HCT116 (cell line): Measurements from ENCODE around the gene SPSB4. TPM values are rescaled to one million over a fixed set of nuclear protein-coding genes. Genes with fewer than 3 reads are reported as not detected.

Source experiments
- ATAC-seq: fragments of 200-7000 bp; cut with Tn5 transposase; 2 replicates; pipeline ENCODE4 v1.9.1; 2020; ENCODE audit warnings: mild to moderate bottlenecking, moderate library complexity
- BruUV-seq: library from RNA; stranded (reverse); fragments of 400-500 nt; replicated peaks from 2 replicates; lab custom pipeline; 2021; lab: Mats Ljungman, UMichigan
- CTCF ChIA-PET: fragments of 300-600 bp; sonication (Branson Sonifier 250); formaldehyde crosslinking; loops from one replicate; lab custom pipeline; 2021; ENCODE audit warnings: antibody characterized with exemption; lab: Charles Lee
- POLR2A ChIA-PET: fragments of 300-600, 350-600 bp; sonication (Branson Sonifier 250); formaldehyde crosslinking; loops from one replicate; lab custom pipeline; 2021; ENCODE audit warnings: antibody characterized with exemption; lab: Charles Lee
- RAD21 ChIA-PET, 2 experiments: fragments of 300-600 bp; sonication (Branson Sonifier 250); formaldehyde crosslinking; loops; one replicate each; lab custom pipeline; 2023; ENCODE audit warnings: low total read pairs in 2 of 2; ENCODE audit not compliant: uncharacterized antibody in 2 of 2, unreplicated experiment in 2 of 2, low non-redundant PET in 1 of 2; lab: Charles Lee
- DNase-seq: peaks from one replicate; pipeline ENCODE4 v3.0.0-alpha.2; 2010; ENCODE audit warnings: low read depth, low spot score
- H2AFZ ChIP-seq: fragments of 200-600 bp; shearing (Covaris generic), sonication (generic); 2 replicates; pipeline ENCODE4 v1.6.1; 2017; ENCODE audit warnings: low read depth, mixed run types, mixed read lengths, antibody characterized with exemption, low read length; ENCODE audit not compliant: poor library complexity, severe bottlenecking
- H3K27ac ChIP-seq: 2 replicates; pipeline ENCODE4 v1.5.1; 2012; ENCODE audit warnings: low read depth, low read length
- H3K27me3 ChIP-seq: fragments of 200-600 bp; sonication (generic); 2 replicates; pipeline ENCODE4 v1.6.1; 2016; ENCODE audit warnings: mixed run types, low read length, mixed read lengths; ENCODE audit not compliant: insufficient read depth
- H3K36me3 ChIP-seq, 2 experiments: fragments of 200-500 bp in 1 of 2; fragments of 200-600 bp in 1 of 2; sonication (Bioruptor generic) in 1 of 2; sonication (generic) in 1 of 2; 2 replicates each; pipeline versions ENCODE4 v1.5.1 to v1.6.1; 2014 to 2016; ENCODE audit warnings: low read length in 2 of 2, inconsistent platforms in 1 of 2, mixed read lengths in 1 of 2, mixed run types in 1 of 2; ENCODE audit not compliant: insufficient read depth in 2 of 2, control insufficient read depth in 1 of 2
- H3K4me1 ChIP-seq, 2 experiments: fragments of 200-600 bp in 1 of 2; sonication (generic) in 1 of 2; 2 replicates each; pipeline versions ENCODE4 v1.5.1 to v1.6.1; 2012 to 2017; ENCODE audit warnings: low read length in 2 of 2, inconsistent platforms in 1 of 2, mild to moderate bottlenecking in 1 of 2, mixed read lengths in 1 of 2, mixed run types in 1 of 2, moderate library complexity in 1 of 2; ENCODE audit not compliant: insufficient read depth in 2 of 2, control insufficient read depth in 1 of 2
- H3K4me2 ChIP-seq: fragments of 200-600 bp; sonication (generic); 2 replicates; pipeline ENCODE4 v1.6.1; 2017; ENCODE audit warnings: mixed run types, low read length, mixed read lengths
- H3K4me3 ChIP-seq, 2 experiments: fragments of 200-600 bp in 1 of 2; sonication (generic) in 1 of 2; replicated peaks in 1 of 2; 2 replicates each; pipeline ENCODE4 v1.5.1; 2011 to 2016; ENCODE audit warnings: low read length in 2 of 2, control low read depth in 1 of 2, low read depth in 1 of 2, mild to moderate bottlenecking in 1 of 2, mixed read lengths in 1 of 2, mixed run types in 1 of 2
- H3K79me2 ChIP-seq: fragments of 200-600 bp; sonication (generic); 2 replicates; pipeline ENCODE4 v1.6.1; 2017; ENCODE audit warnings: mild to moderate bottlenecking, mixed run types, low read length, moderate library complexity, mixed read lengths; ENCODE audit not compliant: insufficient read depth
- H3K9ac ChIP-seq: fragments of 200-600 bp; sonication (generic); 2 replicates; pipeline ENCODE4 v1.6.1; 2016; ENCODE audit warnings: low read length, mixed read lengths
- H3K9me2 ChIP-seq: fragments of 200-600 bp; sonication (generic), shearing (Covaris generic); 2 replicates; pipeline ENCODE4 v1.6.1; 2017; ENCODE audit warnings: mixed run types, mild to moderate bottlenecking, moderate library complexity; ENCODE audit not compliant: insufficient read depth
- H3K9me3 ChIP-seq, 2 experiments: fragments of 200-500 bp in 1 of 2; fragments of 200-600 bp in 1 of 2; sonication (Bioruptor generic) in 1 of 2; sonication (generic) in 1 of 2; 2 replicates each; pipeline ENCODE4 v1.6.1; 2014 to 2017; ENCODE audit warnings: low read length in 2 of 2, mixed read lengths in 2 of 2, inconsistent platforms in 1 of 2, low read depth in 1 of 2, mild to moderate bottlenecking in 1 of 2, mixed run types in 1 of 2, moderate library complexity in 1 of 2; ENCODE audit not compliant: control insufficient read depth in 1 of 2, insufficient read depth in 1 of 2
- H4K20me1 ChIP-seq: fragments of 200-600 bp; sonication (generic), shearing (Covaris generic); 2 replicates; pipeline ENCODE4 v1.6.1; 2017; ENCODE audit warnings: mixed run types, mild to moderate bottlenecking, moderate library complexity; ENCODE audit not compliant: insufficient read depth
- CEBPB ChIP-seq: IDR thresholded peaks from 2 replicates; pipeline ENCODE4 v1.6.1; 2012; ENCODE audit warnings: low read depth
- SP1 ChIP-seq: IDR thresholded peaks from 2 replicates; pipeline ENCODE4 v1.6.1; 2012; ENCODE audit warnings: low read depth
- SRF ChIP-seq: IDR thresholded peaks from 2 replicates; pipeline ENCODE4 v1.6.1; 2012; ENCODE audit warnings: low read depth
- TCF7L2 ChIP-seq: IDR thresholded peaks from 2 replicates; pipeline ENCODE4 v1.7.0; 2011; ENCODE audit warnings: borderline replicate concordance, inconsistent platforms; ENCODE audit not compliant: insufficient read depth, insufficient read length; ENCODE audit errors: extremely low read depth
- intact Hi-C: fragments of 100-400 bp; cut with micrococcal nuclease; formaldehyde crosslinking; loops from 2 replicates; pipeline ENCODE4 v1.10.0; 2022
- total RNA-seq: library from RNA; stranded (reverse); gene quantifications from one replicate; pipeline ENCODE4 v1.2.1, GENCODE V29; 2021; ENCODE audit not compliant: unreplicated experiment
- TF ChIP-seq, protein P1 (sequence below), 3 experiments: fragments of 200-600 bp in 1 of 3; sonication (generic) in 1 of 3; IDR thresholded peaks in 2 of 3; conservative IDR thresholded peaks in 1 of 3; 2 replicates each; pipeline ENCODE4 v1.5.1; 2012 to 2017; ENCODE audit warnings: low read depth in 2 of 3, low read length in 2 of 3, antibody characterized with exemption in 1 of 3, borderline replicate concordance in 1 of 3, control low read depth in 1 of 3, mild to moderate bottlenecking in 1 of 3, mixed read lengths in 1 of 3, mixed run types in 1 of 3, moderate library complexity in 1 of 3; ENCODE audit not compliant: insufficient read depth in 1 of 3

Gene SPSB4
- total RNA-seq, 1 experiment from 2014 or later: 0.57 TPM

DNA sequence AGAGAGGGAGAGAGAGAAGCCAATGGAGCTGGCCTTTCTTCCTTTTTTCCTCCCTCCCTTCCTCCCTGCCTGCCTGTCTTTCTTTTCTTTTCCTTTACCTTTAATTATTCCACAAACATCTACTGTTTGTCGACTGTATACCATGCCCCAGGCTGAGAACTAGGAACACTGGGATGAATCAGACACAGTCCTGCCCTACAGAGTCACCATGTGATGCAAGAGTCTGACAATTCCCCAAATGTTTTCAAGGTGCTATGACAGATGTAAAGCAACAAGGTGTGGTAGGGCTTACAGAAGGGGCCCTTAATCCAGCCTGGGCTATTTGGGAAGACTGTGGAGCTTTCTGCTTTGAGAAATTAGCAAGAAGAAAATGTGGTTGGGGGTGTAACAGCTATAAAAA lies 4.0 kb upstream of the SPSB4 start (continued):
- no peak for TF ChIP-seq SRF

DNA sequence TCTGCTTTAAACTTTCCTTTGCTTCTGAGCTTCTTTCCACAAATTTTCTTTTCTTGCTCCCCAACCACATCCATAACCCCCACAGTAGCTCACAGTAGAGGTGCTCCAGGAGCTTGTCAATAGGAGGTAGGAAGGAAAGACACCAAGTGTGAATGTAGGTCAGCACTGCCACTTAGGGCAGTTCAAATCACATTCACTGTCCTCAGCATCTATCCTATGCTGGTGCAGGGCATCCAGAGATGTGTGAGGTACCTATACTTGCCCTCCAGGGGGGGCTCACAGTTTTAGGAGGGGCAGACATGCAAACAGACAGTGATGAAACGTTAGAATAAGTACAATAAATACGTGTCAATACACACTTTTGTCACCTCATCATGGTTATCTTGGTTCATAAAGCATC lies 1.5 kb upstream of the SPSB4 start:
- Histone ChIP-seq H3K4me3 (no peak overlapping the region), H3K36me3 (no peaks in the 10 kb centered on the region), H3K4me1 (peaks cover 0 to 6% of the 10 kb centered on the region in 2 experiments; a peak in 3 of 4 replicates), H3K9me3 (no peaks in the 10 kb centered on the region), H3K9me2 (no peaks in the 10 kb centered on the region), H4K20me1 (no peaks in the 10 kb centered on the region), H3K79me2 (no peaks in the 10 kb centered on the region), H2AFZ (no peak overlapping the region), H3K9ac (no peak overlapping the region), H3K27me3 (peaks cover 21% of the 10 kb centered on the region; the same call in 1 of the 2 replicates)
- no peak for DNase-seq
- ChIA-PET POLR2A (no interaction called here), RAD21 (no interaction called here)
- intact Hi-C loops: no loop called here
- BruUV-seq: no TSS peak
- TF ChIP-seq, protein P1, sequence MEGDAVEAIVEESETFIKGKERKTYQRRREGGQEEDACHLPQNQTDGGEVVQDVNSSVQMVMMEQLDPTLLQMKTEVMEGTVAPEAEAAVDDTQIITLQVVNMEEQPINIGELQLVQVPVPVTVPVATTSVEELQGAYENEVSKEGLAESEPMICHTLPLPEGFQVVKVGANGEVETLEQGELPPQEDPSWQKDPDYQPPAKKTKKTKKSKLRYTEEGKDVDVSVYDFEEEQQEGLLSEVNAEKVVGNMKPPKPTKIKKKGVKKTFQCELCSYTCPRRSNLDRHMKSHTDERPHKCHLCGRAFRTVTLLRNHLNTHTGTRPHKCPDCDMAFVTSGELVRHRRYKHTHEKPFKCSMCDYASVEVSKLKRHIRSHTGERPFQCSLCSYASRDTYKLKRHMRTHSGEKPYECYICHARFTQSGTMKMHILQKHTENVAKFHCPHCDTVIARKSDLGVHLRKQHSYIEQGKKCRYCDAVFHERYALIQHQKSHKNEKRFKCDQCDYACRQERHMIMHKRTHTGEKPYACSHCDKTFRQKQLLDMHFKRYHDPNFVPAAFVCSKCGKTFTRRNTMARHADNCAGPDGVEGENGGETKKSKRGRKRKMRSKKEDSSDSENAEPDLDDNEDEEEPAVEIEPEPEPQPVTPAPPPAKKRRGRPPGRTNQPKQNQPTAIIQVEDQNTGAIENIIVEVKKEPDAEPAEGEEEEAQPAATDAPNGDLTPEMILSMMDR (IDR thresholded peaks at IDR 0.05 in 2 of 3, conservative IDR thresholded peaks at IDR 0.05 in 1 of 3; ENCODE audit: borderline replicate concordance in 1 of 3, insufficient read depth in 1 of 3, low read depth in 2 of 3, low read length in 2 of 3): peak in 2 of 3 experiments; percentile 41 to 47; a peak in 3 of 6 replicates
- TF ChIP-seq SP1 (no peak), TCF7L2 (no peak), CEBPB (no peak)
- TF ChIP-seq, all 23 proteins: peak for 1
- ATAC-seq: peak; percentile 49; the same call in 1 of the 2 replicates
- H3K27ac ChIP-seq: no peak overlapping the region
- no peak overlapping the region for H3K4me2 ChIP-seq
- CTCF ChIA-PET: interaction anchor here (1.0 kb wide), 1 partner anchor 10 kb away, joined by 6 read pairs; no protein-coding TSS in a partner anchor
